ENCODE measurements around the gene LAMA2.

The LAMA2 gene

DNA sequence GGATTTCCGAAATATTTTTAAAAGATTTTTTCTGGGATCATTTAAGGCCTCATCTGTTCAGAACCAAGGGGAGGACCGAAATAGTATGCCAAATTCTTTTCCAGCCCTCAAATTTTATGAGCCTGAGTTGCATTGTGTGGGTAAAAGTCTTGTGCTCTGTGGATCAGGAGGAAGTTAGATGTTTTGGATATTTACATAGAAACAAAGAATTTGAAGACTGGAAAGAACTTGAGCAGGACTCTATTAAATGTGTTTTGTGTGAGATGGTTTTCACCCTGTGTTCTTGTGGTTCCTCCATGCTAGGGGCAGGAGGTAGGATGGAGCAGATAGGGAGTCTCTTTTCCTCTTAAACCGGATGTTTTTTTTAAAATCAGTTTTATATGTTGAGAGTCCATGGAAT is 329.1 kb downstream of the LAMA2 start:
- no peak for DNase-seq (ENCODE audit: low read depth, low spot score)
- H3K9ac ChIP-seq (ENCODE audit: insufficient read length, low read depth), result no peak overlapping the region

GRCh38 chr6:129215246-129215645 is 332.3 kb downstream of the LAMA2 start:
- no peaks in the 10 kb centered on the region for H3K27me3 ChIP-seq (ENCODE audit: insufficient read depth, insufficient read length)
- TF ChIP-seq SUZ12 (IDR thresholded peaks at IDR 0.05; ENCODE audit: extremely low read depth, insufficient read depth, insufficient read length), result no peak
- TF ChIP-seq YY1 (IDR thresholded peaks at IDR 0.05; ENCODE audit: insufficient read depth, insufficient read length), result no peak
- no peak for TF ChIP-seq ZNF274 (IDR thresholded peaks at IDR 0.05; ENCODE audit: low read depth, low read length)
- DNase-seq (ENCODE audit: low read depth, low spot score), result no peak
- H3K36me3 ChIP-seq (ENCODE audit: insufficient read depth, insufficient read length, low read length), result no peaks in the 10 kb centered on the region
- H3K9ac ChIP-seq (ENCODE audit: insufficient read length, low read depth), result no peak overlapping the region
- H3K4me1 ChIP-seq (ENCODE audit: insufficient read depth, insufficient read length), result no peaks in the 10 kb centered on the region
- H3K9me3 ChIP-seq (ENCODE audit: insufficient read depth, low read length), result no peaks in the 10 kb centered on the region
- no peak overlapping the region for H3K4me3 ChIP-seq (ENCODE audit: insufficient read length, low read depth)

More for the DNA sequence above, 329.1 kb downstream of the LAMA2 start:
- H3K4me1 ChIP-seq (ENCODE audit: insufficient read depth, insufficient read length), result no peaks in the 10 kb centered on the region
- H3K36me3 ChIP-seq (ENCODE audit: insufficient read depth, insufficient read length, low read length), result no peaks in the 10 kb centered on the region
- TF ChIP-seq YY1 (IDR thresholded peaks at IDR 0.05; ENCODE audit: insufficient read depth, insufficient read length) (no peak), SUZ12 (IDR thresholded peaks at IDR 0.05; ENCODE audit: extremely low read depth, insufficient read depth, insufficient read length) (no peak), ZNF274 (IDR thresholded peaks at IDR 0.05; ENCODE audit: low read depth, low read length) (no peak)
- H3K4me3 ChIP-seq (ENCODE audit: insufficient read length, low read depth), result no peak overlapping the region
- H3K27me3 ChIP-seq (ENCODE audit: insufficient read depth, insufficient read length), result no peaks in the 10 kb centered on the region
- no peaks in the 10 kb centered on the region for H3K9me3 ChIP-seq (ENCODE audit: insufficient read depth, low read length)

- H3K36me3 ChIP-seq (ENCODE audit: insufficient read depth, insufficient read length, low read length), result no peaks in the 10 kb centered on the region
- H3K9ac ChIP-seq (ENCODE audit: insufficient read length, low read depth), result no peak overlapping the region
- H3K9me3 ChIP-seq (ENCODE audit: insufficient read depth, low read length), result no peaks in the 10 kb centered on the region
- no peak for DNase-seq (ENCODE audit: low read depth, low spot score)
- H3K4me3 ChIP-seq (ENCODE audit: insufficient read length, low read depth), result no peak overlapping the region
- H3K4me1 ChIP-seq (ENCODE audit: insufficient read depth, insufficient read length), result no peaks in the 10 kb centered on the region
- TF ChIP-seq ZNF274 (IDR thresholded peaks at IDR 0.05; ENCODE audit: low read depth, low read length) (no peak), YY1 (IDR thresholded peaks at IDR 0.05; ENCODE audit: insufficient read depth, insufficient read length) (no peak)
- H3K27me3 ChIP-seq (ENCODE audit: insufficient read depth, insufficient read length), result no peaks in the 10 kb centered on the region
Measured at GRCh38 chr6:129215916-129216520, 333.1 kb downstream of the LAMA2 start.

- TF ChIP-seq YY1 (IDR thresholded peaks at IDR 0.05; ENCODE audit: insufficient read depth, insufficient read length), result no peak
- TF ChIP-seq SUZ12 (IDR thresholded peaks at IDR 0.05; ENCODE audit: extremely low read depth, insufficient read depth, insufficient read length), result no peak
- no peak for TF ChIP-seq ZNF274 (IDR thresholded peaks at IDR 0.05; ENCODE audit: low read depth, low read length)
- no peaks in the 10 kb centered on the region for H3K27me3 ChIP-seq (ENCODE audit: insufficient read depth, insufficient read length)
- no peak overlapping the region for H3K4me3 ChIP-seq (ENCODE audit: insufficient read length, low read depth)
- no peaks in the 10 kb centered on the region for H3K36me3 ChIP-seq (ENCODE audit: insufficient read depth, insufficient read length, low read length)
- H3K9me3 ChIP-seq (ENCODE audit: insufficient read depth, low read length), result no peaks in the 10 kb centered on the region
- no peak overlapping the region for H3K9ac ChIP-seq (ENCODE audit: insufficient read length, low read depth)
- no peak for DNase-seq (ENCODE audit: low read depth, low spot score)
- H3K4me1 ChIP-seq (ENCODE audit: insufficient read depth, insufficient read length), result no peaks in the 10 kb centered on the region
Measured at GRCh38 chr6:129217701-129218100, 334.8 kb downstream of the LAMA2 start.

DNA sequence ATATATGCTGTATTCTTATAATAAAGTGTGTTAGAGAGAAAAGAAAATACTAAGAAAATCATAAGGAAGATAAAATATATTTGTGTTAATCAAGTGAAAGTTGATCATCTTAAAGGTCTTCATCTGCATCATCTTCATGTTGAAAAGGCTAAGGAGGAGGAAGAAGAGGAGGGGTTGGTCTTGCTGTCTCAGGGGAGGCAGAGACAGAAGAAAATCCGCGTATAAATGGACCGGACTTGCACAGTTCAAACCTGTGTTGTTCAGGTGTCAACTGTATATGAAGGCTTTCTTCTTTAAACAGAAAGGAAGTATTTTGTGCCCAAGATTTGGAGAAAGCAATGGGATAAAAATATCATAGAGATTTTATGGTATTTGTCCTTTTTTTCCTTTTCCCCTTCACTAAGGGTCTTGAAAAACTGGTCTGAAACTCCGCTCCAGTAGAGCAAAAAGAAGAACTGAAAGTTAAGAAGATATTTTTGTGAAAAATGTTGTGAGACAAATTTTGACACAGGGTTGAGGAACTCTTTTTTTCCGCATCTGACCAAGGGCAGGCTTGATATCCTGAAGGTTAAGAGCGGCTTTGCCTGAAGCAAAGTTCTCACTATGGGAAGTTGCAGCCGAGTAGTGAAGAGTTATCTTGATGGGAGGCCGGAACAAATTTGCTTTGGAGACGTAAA is 350.7 kb downstream of the LAMA2 start:
- TF ChIP-seq SUZ12 (IDR thresholded peaks at IDR 0.05; ENCODE audit: extremely low read depth, insufficient read depth, insufficient read length), result no peak

DNA sequence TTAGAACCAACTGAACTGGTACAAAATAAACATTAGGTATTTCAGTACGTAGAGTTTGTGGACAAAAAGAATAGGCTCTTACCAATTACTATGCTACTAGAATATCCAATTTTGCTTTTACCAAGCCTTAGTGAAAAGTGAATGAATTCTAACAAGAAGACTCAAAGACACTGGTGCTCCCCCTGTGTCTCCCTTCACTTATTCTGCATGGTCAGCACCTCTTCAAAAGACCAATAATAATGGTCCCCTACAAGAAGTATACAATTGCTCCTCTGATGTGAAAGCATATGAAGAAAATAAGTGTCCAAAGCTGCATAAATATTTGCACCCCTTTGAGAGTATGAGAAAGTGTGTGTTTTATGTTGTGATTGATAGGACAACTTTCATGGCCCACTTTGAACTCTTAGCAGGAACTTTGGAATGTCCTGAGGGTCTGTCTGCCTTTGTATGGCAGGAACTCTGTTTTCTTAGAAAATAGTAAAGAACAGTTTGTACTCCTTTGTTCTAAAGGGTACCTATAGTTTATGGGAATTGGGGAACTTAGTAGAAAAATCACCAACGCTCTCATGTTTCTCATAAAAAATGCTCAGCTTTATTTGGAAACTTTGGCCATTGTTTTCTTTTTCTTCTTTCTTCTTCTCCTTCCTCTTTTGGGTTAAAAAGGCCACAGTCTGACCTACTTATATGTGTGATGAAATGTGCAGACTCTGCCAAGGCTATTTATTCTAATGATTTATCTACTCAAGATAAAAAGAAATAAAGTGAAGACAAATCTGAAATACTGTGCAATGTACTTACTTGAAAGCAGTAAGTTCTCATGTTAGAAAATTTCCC is 352.4 kb downstream of the LAMA2 start:
- no peak for TF ChIP-seq ZNF274 (IDR thresholded peaks at IDR 0.05; ENCODE audit: low read depth, low read length)
- no peak for TF ChIP-seq SUZ12 (IDR thresholded peaks at IDR 0.05; ENCODE audit: extremely low read depth, insufficient read depth, insufficient read length)
- no peak for TF ChIP-seq YY1 (IDR thresholded peaks at IDR 0.05; ENCODE audit: insufficient read depth, insufficient read length)
- Histone ChIP-seq H3K4me3 (ENCODE audit: insufficient read length, low read depth) (no peak overlapping the region), H3K9me3 (ENCODE audit: insufficient read depth, low read length) (no peaks in the 10 kb centered on the region; the same call in 1 of the 2 replicates), H3K27me3 (ENCODE audit: insufficient read depth, insufficient read length) (no peaks in the 10 kb centered on the region), H3K36me3 (ENCODE audit: insufficient read depth, insufficient read length, low read length) (no peaks in the 10 kb centered on the region), H3K9ac (ENCODE audit: insufficient read length, low read depth) (no peak overlapping the region), H3K4me1 (ENCODE audit: insufficient read depth, insufficient read length) (no peaks in the 10 kb centered on the region)
- no peak for DNase-seq (ENCODE audit: low read depth, low spot score)

More for the DNA sequence above, 350.7 kb downstream of the LAMA2 start:
- H3K4me3 ChIP-seq (ENCODE audit: insufficient read length, low read depth), result no peak overlapping the region
- DNase-seq (ENCODE audit: low read depth, low spot score), result no peak
- no peaks in the 10 kb centered on the region for H3K4me1 ChIP-seq (ENCODE audit: insufficient read depth, insufficient read length)
- peaks cover 4% of the 10 kb centered on the region; the same call in 1 of the 2 replicates for H3K9me3 ChIP-seq (ENCODE audit: insufficient read depth, low read length)
- no peak overlapping the region for H3K9ac ChIP-seq (ENCODE audit: insufficient read length, low read depth)
- no peaks in the 10 kb centered on the region for H3K27me3 ChIP-seq (ENCODE audit: insufficient read depth, insufficient read length)
- H3K36me3 ChIP-seq (ENCODE audit: insufficient read depth, insufficient read length, low read length), result no peaks in the 10 kb centered on the region

GRCh38 chr6:129236001-129236517 is 353.1 kb downstream of the LAMA2 start:
- TF ChIP-seq SUZ12 (IDR thresholded peaks at IDR 0.05; ENCODE audit: extremely low read depth, insufficient read depth, insufficient read length), result no peak
- no peak for TF ChIP-seq YY1 (IDR thresholded peaks at IDR 0.05; ENCODE audit: insufficient read depth, insufficient read length)
- TF ChIP-seq ZNF274 (IDR thresholded peaks at IDR 0.05; ENCODE audit: low read depth, low read length), result no peak
- Histone ChIP-seq H3K9ac (ENCODE audit: insufficient read length, low read depth) (no peak overlapping the region), H3K36me3 (ENCODE audit: insufficient read depth, insufficient read length, low read length) (no peaks in the 10 kb centered on the region), H3K4me1 (ENCODE audit: insufficient read depth, insufficient read length) (no peaks in the 10 kb centered on the region), H3K27me3 (ENCODE audit: insufficient read depth, insufficient read length) (no peaks in the 10 kb centered on the region), H3K4me3 (ENCODE audit: insufficient read length, low read depth) (no peak overlapping the region), H3K9me3 (ENCODE audit: insufficient read depth, low read length) (no peaks in the 10 kb centered on the region; the same call in 1 of the 2 replicates)
- DNase-seq (ENCODE audit: low read depth, low spot score), result no peak

Measured in NT2/D1 (cell line).